ENCODE results near the gene SLC6A5.

Gene SLC6A5

DNA sequence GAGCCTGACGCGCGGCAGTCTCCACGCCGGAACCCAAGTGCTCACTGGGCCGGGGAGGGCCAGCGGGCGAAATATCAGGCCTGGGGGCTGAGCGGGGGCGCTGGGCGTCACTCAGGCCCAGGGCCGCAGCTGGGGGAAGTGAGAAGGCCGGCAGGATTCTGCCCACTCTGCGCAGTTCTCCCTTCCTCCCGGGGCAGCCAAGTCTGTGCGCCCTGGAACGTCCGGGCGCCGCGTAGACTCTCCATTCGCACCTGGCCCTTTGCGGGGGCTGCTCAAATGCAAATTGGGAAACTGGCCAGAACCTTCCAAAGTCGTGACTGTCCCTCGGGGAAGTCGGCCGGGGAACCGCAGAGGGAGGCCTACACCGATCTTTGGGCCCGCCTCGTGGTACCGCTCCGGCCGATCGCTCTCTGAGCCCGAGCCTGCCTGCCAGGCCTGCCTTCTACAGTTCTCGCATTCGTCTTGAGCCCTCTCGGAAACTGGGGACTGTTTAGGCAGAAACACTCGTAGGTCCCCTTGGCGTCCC is 2.2 kb upstream of the SLC6A5 start:
- DNase-seq, result no peak

DNA sequence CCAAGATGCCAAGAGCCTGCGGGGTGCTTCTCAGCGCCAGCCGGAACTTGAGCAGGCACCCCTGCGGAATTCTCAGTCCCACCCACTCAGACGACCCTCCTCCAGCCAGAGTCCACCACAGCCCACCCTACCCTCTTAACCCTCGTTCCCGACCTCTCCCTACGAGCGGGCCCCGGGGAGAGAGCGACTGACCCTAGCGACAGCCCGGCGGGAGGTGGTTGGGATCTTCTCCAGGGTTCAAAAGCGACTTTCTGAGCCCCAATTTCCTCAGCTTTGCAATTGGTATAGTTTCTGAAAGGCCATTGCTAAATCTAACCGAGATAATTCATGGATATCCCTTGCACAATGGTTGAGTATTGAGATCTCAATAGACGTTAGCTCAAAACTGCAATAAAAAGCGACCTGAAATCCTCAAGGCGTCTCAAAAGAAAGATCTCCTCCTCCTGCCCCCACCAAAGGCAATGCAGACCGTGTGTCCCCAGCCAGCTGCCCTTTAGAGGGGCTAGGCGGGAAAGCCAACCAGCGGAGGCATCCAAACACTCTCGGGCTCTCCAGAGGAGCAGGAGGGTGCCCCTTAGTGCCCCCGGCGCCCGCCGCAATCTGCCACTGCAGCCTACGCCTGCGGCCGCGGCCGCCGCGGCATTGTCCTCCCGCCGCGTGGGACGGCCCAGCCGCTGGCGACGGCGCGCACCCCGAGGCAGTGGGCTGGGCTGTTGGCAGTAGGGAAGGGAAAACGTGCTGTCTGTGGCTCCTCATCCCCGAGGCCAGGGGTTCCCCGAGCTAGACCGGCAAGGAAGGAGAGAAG is 1.5 kb upstream of the SLC6A5 start:
- no peak for DNase-seq

DNA sequence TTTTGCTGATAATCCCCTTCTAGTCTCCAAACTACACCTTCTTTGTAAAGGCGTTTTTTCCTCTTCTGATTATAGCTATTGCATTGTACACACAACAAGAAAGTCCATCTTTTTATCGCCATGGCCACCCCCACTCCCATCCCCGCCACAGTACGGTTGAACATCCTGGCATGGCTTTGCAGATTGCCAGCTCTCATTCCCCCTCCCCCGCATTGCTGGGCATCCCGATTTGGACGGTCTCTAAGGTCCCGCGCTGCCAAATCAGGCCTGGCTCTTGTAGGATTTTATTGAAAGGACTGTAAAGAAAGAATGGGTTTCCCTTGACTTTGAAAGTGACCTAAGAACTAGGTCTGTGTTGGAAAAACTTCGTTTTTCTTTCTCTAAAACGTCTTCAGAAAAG is 916 bp upstream of the SLC6A5 start:
- DNase-seq, result no peak

DNA sequence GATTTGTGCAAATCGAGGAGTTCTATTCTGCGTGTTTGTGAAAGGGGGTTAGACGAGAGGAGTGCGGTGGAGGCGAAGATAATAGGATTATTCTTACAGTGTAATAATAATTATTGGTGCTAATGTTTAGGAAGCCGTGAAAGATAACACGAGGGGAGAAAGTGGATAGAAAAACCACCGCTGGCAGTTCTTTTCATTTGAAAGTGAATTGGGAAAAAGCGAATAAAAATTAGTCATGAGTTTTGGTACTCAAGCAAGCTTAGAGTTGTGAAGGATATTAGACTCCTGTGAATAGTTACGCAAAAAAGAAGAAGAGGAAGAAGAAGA is 575 bp downstream of the SLC6A5 start:
- no peak for DNase-seq

DNA sequence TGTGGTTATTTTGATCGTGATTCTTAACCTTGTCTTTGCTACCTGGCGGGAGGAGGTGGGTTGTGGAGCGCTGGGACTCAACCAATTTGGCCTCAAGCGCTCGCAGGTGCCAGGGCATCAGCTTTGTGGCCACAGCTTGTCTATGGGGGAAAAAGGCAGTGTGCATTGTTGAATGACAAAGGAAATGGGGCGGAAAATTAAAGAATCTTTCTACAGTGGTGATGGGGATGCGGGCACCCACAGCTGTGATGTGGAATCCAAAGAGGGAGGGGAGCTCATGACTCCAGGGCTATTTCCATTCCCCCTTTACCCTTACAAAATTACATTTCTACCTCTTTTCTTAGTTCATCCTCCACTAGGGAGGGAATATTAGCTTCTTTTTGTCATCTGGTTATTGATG is 1.1 kb downstream of the SLC6A5 start:
- DNase-seq, result no peak

DNA sequence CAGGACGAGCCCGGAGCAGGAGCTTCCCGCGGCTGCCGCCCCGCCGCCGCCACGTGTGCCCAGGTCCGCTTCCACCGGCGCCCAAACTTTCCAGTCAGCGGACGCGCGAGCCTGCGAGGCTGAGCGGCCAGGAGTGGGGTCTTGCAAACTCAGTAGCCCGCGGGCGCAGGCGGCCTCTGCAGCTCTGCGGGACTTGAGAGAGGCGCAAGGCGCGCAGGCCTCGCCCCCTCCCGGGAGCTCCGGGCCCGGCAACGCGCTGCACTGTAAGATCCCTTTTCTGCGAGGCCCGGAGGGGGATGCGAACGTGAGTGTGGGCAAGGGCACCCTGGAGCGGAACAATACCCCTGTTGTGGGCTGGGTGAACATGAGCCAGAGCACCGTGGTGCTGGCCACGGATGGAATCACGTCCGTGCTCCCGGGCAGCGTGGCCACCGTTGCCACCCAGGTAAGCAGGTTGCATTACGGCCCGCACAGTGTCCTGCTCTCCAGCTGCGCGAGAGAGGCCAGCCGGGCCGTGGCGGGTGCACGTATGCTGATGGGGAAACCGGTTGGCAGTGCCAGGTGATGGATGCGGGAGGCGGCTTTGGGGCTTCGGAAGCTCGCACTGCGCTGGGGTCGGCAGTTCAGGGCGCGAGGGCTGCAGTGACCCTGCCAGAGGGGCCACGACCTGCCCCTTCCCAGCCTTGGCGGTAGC is 2.0 kb downstream of the SLC6A5 start:
- no peak for DNase-seq

DNA sequence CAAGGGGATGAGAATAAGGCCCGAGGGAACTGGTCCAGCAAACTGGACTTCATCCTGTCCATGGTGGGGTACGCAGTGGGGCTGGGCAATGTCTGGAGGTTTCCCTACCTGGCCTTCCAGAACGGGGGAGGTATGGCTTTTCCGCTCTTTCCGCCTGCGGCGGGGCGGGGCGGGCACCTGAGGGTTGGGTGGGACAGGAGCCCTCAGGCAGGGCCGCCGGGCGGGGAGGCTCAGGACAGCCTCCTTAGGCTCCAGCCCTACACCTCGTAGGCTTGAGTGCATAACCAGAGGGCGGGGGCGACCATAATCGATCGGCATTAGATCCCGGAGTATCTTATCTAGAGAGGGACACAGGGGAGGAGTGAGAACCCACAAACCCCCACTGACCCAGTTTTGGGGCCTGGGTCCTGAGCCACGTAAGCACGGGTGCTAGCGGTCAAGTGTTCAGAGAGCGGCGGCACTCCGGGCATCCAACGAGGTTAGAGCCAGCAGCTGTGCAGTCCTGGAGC is 4.9 kb downstream of the SLC6A5 start:
- no peak for DNase-seq

DNA sequence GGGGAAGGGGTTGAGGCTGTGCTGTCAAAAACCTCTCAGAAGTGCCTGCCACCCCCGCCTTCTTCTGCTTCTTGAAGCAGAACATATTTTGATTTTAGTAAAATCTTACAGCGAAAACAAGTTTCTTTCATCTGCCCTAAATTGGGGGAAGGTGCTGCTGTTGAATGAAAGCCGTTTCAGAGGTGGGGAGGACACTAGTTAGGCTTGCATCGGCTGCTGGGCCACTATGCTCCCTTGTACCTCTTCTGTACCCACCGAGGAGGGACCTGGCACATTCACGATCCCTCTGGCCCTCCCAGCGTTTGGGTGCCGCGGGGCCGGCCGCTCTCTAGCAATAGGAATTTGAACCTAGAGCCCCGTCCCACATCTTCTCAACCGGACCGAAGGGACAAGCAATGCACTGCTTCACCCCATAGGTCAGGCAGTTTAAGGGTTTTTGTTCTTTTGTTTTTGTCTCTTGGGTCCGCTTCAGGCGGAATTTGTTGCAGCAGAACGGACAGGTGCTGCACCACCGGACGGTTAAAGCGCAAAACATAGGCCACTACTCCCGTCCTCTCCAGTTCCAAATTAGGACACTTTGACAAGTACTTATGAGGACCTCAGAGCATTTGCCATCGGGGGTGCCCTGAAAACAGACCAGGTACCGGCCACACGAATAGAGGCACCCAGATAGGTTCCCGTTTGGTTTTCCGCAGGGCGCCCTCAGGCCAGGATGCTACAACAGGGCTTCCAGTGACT is 5.6 kb downstream of the SLC6A5 start:
- DNase-seq, result no peak

DNA sequence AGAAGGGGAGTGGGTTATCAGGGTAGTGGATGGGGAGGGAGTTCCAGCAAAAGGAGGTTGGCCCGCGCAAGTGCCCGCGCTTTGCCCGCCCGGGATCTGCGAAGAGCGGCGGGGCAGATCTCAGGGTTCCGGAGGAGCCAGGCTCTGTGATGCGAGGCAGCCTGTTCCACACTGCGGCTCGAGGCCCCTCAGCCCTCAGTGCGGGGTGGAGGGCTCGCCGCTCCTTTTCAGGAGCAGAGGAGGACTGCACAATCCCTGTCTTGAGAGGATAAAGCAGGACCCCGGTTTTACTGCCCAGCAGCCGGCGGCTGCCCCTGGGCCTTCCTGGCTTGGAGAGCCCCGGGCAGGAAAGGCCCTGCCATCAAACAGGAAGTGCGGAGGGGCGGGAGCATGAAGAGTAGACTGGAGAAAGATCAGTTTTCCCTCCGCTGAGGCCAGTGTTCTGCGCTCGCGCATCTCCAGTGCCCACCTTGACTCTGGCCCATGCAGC is 6.2 kb downstream of the SLC6A5 start:
- no peak for DNase-seq

DNA sequence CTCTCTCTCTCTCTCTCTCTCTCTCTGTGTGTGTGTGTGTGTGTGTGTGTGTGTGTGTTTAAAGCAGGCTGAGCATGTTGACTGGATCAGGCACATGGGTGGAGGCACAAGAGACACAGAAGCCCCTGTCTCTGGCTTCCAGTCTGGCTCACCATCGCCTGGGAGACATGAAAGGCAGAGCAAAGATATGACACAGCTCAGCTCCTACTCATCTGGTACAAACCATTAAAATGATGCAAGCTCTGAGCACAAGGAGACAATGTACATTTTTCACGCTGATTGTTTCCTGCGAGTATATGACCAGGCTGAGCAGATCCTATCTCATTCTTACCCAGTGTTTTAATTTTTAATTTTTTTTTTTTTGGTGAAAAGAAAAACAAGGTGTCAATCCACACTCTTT is 9.5 kb downstream of the SLC6A5 start:
- no peak for DNase-seq

DNA sequence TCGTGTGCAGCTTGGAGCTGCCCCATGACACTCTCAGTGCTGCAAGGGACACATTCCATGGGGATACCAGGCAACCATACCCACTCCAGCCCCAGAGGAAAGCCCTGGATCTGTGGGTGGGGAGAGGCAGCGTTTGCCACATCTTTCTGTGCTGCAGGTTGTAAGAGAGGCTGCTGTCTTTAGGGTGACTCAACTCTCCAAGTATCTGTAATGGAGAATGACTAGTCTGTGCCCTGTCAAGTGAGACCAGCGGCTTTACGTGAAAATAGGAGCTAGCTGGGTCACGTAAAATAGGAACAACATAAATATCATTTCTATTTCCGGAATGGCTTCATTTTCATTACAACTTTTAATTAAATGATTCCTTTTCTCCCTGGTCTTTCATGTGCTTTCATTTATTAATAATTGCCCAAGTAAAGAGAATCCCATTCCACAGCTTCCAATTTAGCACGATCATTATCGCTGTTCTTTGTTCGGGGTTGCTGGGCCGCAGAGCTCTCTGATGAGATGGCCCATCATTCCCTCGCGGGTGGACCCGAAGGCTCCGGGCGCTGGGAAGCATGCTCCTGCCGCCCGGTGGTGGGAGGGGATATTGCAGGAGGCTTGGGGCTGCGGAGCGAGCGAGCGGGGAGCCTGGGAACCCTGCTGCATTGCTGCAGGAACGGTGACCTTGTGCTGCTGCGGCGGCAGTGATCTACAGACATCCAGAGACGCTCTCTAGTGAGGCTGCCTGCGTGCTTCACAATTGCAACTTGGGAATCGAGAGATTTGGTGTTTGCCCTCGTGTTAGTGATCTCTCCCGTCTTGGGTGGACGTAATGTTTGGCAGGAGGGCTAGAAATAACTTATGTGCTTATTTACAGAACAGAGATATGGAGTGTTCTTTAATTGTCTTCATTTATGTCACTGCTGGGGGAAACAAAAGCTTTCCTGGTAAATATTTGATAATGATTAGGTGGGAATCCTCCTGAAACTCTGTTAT is 10.6 kb downstream of the SLC6A5 start:
- DNase-seq, result peak; percentile 47

DNA sequence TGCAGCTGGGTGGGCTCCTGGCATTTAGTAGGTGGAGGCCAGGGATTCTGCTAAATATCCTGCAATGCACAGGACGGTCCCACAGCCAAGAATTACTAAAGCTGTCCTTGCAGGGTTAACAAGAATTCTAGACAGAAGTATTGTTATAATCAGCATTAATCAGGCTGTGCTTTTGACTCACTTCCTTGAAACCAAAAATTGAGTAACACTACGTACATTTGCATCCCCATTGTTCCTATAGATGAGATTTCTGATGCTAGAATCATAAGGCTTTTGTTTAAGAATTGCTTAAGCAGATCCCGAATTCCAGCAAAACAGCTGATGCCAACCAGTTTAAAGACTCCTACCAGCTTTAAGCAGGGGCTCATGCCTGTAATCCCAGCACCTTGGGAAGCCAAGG is 11.4 kb downstream of the SLC6A5 start:
- DNase-seq, result no peak

DNA sequence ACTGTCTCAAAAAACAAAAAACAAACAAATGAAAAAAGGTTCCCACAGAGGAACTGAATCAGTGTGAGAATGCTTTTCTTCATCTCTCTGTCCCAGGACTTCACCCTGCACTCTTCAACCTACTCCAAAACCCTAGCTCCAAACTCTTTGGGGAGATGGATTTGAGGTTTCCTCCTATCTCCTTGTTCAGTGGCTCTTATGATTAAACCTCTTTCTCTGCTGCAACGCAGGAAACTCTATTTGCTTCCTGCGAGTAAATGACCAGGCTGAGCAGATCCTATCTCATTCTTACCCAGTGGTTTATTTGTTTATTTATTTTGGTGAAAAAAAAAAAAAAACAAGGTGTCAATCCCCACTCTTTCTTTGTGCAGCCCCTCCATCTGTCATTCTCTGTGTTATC is 12.0 kb downstream of the SLC6A5 start:
- DNase-seq, result no peak

DNA sequence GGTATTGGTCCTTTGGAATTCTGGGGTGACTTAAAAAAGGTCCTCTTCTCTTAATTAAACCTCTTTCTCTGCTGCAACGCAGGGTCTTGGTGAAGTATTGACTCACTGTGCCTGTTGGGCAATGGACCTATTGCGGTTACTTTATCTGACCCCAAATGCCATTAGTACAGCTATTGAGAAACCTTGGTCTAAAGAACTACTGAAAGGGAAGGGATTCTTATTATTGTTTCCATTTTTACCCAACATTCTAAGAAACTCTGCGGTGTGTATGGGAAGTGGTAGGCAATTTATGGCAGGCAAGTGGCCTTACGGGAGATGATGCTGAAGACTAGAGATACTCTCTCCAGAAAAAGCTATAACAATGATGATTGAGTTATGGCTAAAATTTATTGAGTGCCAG is 12.5 kb downstream of the SLC6A5 start:
- no peak for DNase-seq

DNA sequence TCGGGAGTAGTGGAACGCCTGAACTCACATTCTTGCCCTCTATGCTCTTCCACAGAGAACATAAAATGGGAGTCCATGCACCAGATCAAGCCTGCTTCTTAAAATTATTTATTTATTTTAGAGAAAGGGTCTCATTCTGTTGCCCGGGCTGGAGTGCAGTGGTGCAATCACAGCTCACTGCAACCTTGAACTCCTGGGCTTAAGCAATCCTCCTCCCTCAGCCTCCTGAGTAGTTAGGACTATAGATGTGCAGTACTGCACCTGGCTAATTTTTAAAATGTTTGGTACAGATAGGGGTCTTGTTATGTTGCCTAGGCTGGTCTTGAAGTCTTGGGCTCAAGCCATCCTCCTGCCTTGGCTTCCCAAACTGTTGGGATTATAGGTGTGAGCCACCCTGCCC is 13.0 kb downstream of the SLC6A5 start:
- DNase-seq, result no peak

DNA sequence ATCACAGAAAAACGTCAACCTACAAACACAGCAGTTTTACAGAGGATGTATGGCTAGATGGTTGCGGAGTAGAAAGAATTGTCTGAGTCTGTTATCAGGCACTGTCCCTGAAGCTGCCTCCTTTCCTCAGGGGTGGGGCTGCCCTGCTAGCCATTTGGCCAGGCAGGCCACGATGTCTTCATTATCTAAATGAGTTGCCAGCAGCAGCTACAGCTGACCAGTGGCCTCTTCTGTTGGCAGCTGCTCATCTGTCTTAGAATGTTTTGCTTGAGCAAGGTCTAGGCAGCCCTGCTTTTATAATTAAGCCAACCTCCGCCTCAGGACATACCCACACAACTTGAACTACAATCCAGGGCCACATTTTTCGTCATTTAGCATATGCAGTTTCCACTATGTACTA is 17.5 kb downstream of the SLC6A5 start:
- no peak for DNase-seq

DNA sequence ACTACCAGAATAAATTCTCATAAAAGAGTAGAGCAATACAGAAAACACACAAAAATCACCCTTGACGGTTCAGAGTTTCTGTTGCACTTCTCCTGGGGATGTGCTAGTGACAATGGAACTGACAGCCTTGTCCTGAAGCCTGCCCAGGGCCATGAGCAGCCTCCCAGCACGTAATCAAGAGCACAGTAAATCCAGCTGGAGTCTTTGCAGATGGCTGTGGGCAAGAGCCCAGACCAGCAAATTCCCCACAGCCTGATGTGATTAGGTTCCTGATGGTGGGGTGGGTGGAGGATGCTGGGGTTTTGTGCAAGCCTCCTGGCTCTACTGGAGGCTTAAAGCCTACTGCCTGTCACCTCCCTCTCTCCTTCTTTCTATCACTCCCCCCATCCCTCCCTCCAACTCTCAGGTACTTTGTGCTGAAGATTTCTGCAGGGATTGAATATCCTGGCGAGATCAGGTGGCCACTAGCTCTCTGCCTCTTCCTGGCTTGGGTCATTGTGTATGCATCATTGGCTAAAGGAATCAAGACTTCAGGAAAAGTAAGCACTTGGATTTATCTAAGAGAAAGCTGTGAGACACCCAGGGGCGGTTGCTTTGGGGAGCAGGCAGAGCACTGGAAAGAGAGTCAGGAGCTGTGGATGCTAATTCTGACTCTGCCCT is 18.1 kb downstream of the SLC6A5 start:
- DNase-seq, result no peak

DNA sequence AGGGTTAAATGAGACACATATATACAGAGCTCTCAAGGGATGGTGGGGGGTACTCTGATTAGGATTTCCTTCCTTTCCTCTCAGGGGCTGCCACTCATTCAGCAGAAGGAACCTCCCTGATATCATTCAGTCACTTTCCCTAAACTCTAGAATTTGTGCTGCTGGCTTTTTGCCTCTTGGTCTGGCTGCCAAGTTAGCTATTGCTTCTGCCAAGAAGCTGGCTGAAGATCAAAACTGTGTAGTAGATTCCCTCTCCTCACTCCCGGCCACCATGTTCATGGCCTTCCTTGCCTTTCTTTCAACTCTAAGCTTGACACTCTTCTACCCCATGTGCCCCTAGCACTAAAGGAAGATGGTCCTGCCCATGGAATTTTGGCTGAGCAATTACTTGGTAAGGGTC is 18.7 kb downstream of the SLC6A5 start:
- DNase-seq, result no peak

DNA sequence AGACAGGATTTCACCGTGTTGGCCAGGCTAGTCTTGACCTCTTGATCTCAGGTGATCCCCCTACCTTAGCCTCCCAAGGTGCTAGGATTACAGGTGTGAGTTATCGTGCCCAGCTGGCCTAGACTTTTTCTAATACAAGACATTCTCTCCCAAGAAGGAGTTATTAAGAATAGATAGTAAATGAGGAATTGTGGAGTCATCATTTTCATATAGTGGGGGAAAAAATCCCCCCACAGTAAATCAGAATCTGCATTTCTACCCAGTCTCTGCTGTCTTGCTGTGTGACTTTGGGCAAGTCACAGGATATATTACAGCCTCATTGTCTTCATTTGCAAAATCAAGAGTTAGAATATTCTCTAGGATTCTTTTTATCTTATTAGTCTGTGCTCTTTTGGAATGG is 21.6 kb downstream of the SLC6A5 start:
- no peak for DNase-seq

DNA sequence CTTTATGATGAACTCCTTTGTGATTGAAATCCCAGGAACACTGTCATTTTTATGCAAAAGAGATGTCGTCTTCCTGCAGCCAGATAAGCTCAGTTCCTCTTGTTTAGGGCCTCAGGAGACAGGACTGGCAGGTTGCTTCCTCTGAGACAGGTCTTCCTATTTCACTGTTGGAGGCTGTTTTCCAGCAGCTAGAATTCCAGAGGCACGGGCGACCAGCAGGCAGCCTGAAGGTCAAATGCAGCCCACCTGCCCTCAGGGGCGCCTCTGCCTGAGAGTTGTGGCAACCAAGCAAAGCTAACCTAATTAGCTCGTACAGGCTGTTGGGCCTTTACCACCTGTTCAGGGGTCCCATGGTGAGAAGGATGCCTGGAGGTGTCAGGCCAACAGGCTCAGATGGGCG is 22.3 kb downstream of the SLC6A5 start:
- no peak for DNase-seq

DNA sequence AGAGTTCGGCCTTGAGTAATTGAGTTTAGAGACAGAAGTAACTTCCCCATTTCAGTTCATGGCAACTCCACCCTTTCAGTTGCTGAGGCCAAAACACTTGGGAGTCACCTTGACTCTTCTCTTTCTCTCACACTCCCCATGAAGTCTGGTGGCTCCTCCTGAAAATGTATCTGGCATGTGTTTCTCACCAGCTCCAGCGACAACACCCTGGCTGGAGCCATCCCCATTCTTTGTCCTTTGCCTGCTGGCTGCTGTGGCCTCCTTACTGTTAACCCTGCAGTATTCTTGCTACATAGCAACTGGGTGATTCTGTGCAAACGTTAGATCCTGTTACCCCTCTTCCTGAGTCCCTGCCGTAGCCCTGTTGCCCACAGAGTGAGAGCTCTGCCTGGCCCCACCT is 23.8 kb downstream of the SLC6A5 start:
- no peak for DNase-seq

DNA sequence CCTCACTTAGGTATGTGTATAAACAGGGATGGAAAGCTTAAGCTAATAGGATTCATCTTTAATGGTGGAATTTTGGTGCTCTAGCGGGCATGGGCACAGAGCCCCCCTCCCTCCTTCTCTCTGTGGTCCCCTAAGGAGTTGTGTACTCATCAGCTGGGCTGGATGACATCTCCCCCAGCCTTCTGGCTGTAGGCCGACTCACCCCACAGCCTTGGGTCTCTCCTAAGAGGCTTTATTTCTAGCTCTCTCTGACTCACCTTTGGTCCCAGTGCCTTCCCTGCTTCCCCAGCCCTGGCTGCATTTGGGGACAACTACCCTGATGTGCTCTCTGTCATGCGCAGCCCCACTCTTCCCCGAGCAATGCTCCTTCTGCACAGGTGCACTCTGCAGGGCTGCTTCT is 26.9 kb downstream of the SLC6A5 start:
- DNase-seq, result no peak

Data from fibroblast of skin of right quadriceps (primary cell).